Small intestine (tissue), 7 donors: Measurements from ENCODE around the gene CRYGN. TPM values are rescaled to one million over a fixed set of nuclear protein-coding genes. Genes with fewer than 3 reads are reported as not detected.
A peak's percentile ranks its signal among the peaks of the same experiment; 100 is the strongest.

Source experiments
- DNase-seq, 2 donors: peaks; one replicate each; pipeline versions ENCODE4 v3.0.0 to v3.0.0-alpha.2; 2013
- FAIRE-seq: peaks from 2 replicates; lab custom pipeline; 2012; peaks lifted over from hg19 to GRCh38; lab: Jason Lieb, UNC
- H3K27ac ChIP-seq, 3 donors: one replicate each; pipeline ENCODE4 v1.5.1; 2013; ENCODE audit warnings: low read length in 2 of 3, mild to moderate bottlenecking in 2 of 3, control low read depth in 1 of 3, inconsistent platforms in 1 of 3, low read depth in 1 of 3, moderate library complexity in 1 of 3
- H3K27me3 ChIP-seq, 3 donors: one replicate each; pipeline ENCODE4 v1.6.1; 2013; ENCODE audit warnings: low read length in 3 of 3, inconsistent platforms in 1 of 3; ENCODE audit not compliant: control insufficient read depth in 3 of 3, insufficient read depth in 3 of 3
- H3K36me3 ChIP-seq, 3 donors: one replicate each; pipeline ENCODE4 v1.6.1; 2013; ENCODE audit warnings: low read length in 3 of 3, inconsistent platforms in 1 of 3, low read depth in 1 of 3, mild to moderate bottlenecking in 1 of 3, moderate library complexity in 1 of 3; ENCODE audit not compliant: control insufficient read depth in 3 of 3, insufficient read depth in 2 of 3
- H3K4me1 ChIP-seq, 3 donors: one replicate each; pipeline ENCODE4 v1.6.1; 2013; ENCODE audit warnings: low read length in 2 of 3, inconsistent platforms in 1 of 3, low read depth in 1 of 3, mild to moderate bottlenecking in 1 of 3, moderate library complexity in 1 of 3; ENCODE audit not compliant: control insufficient read depth in 3 of 3, insufficient read depth in 2 of 3
- H3K4me3 ChIP-seq, 3 donors: one replicate each; pipeline ENCODE4 v1.5.1; 2013; ENCODE audit warnings: low read length in 3 of 3, control low read depth in 1 of 3, inconsistent platforms in 1 of 3, low read depth in 1 of 3, mild to moderate bottlenecking in 1 of 3, moderate library complexity in 1 of 3
- H3K9me3 ChIP-seq, 2 donors: one replicate each; pipeline ENCODE4 v1.6.1; 2013; ENCODE audit warnings: low read depth in 1 of 2, low read length in 1 of 2; ENCODE audit not compliant: control insufficient read depth in 2 of 2, insufficient read depth in 1 of 2
- WGBS, 3 donors: extraction: QIAGEN DNeasy Blood & Tissue Kit; methylation state at CpG; one replicate each; pipeline ENCODE4 v1.1.7; 2013; 5-methylcytosine and 5-hydroxymethylcytosine counted together
- polyA plus RNA-seq, 4 donors: library from polyadenylated mRNA; stranded (reverse) in 3 of 4; unstranded in 1 of 4; fragments of 200-250 nt in 3 of 4; fragments of 120-200 nt in 1 of 4; gene quantifications; one replicate each; pipeline versions ENCODE4 v1.2.1 to v1.2.3, GENCODE V29; 2013
- donor health status: healthy with polysubstance abuse.
- donor health status: control.
- donor health status: control.
- donor health status: Bipolar disorder and iron deficiency.
- donor health status: healthy.

Gene CRYGN
- polyA plus RNA-seq, 4 donors, result 0.06 to 0.07 TPM; not detected in 2

DNA sequence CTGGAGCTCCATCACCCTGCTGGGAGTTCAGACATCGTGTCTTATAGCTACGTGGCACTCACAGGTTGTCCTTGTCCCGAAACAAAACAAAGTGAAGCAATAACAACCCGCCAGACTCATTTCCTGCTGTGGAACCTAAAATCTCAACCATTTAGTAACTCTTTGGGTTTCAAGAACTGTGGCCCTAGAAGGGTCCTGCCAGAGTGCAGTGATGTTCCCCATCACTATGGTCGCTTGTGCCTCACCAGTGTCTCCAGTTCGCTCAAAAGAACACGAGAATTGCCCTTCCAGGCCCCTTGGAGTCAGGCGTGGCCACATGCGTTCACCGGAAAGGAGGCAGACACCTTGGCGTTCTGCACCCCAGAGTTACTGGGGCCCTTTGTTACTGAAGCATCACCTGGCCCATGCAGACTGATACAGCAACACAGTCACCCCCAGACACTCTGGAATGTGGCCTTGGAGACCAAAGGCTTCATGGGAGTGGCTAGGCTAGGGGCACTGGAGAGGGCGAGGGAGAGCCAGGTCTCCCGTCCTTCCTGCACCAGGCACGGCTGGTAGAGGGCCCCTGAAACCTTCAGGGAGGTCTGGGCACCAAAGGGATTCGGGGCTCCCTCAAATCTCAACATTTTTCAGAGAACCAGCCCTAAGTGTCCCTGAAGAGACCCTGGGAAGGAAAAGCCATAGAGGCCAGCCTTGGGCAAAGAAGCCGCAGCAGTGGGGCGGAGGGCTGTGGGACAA, 908 bp downstream of the CRYGN start:
- FAIRE-seq, result no peak
- H3K36me3 ChIP-seq, result no peaks in the 10 kb centered on the region
- H3K4me3 ChIP-seq, result no peak overlapping the region
- peaks cover 0 to 39% (median 11%) of the 10 kb centered on the region in 3 donors for H3K27me3 ChIP-seq
- no peak for DNase-seq
- 83 to 89% (median 87%) methylated on average over 17 of the region's 17 CpGs for WGBS, 3 donors
- no peaks in the 10 kb centered on the region for H3K9me3 ChIP-seq
- no peak overlapping the region for H3K27ac ChIP-seq
- H3K4me1 ChIP-seq, result peaks cover 0 to 2% (median 0%) of the 10 kb centered on the region in 3 donors

DNA sequence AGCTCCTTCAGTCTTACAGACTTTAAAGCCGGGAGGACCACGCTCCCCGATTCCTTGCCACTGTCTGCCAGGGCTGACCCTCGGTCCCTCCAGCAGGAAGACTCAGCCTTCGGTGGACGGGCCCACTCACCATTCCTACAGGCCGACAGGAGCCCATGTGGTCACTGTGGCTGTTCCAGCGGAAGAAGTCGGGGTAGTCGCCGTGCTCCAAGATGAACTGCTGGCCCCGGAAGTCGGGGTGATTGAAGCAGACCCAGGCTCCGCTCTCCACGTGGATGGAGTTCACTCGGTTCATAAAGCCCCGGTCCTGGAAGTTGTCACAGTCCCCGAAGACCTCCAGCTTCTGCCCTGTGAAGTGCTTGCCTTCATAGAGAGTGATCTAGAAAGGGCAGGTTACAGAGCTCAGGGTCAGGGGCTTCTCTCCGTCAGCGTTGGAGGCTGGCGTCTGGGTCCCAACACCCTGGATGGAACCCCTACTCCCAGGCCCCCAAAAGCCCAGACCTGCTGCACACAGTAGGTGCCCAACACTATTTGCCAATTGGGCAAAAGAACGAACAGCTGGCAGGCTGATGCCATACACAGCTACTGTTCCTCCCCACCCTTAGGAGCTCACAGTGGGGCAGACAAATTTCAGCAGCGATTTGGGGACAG, 1.9 kb downstream of the CRYGN start:
- FAIRE-seq (no peak), DNase-seq (no peak)
- Histone ChIP-seq H3K4me3 (no peak overlapping the region), H3K9me3 (no peaks in the 10 kb centered on the region), H3K27me3 (peaks cover 0 to 39% (median 11%) of the 10 kb centered on the region in 3 donors), H3K4me1 (peaks cover 0 to 2% (median 0%) of the 10 kb centered on the region in 3 donors), H3K27ac (no peak overlapping the region), H3K36me3 (no peaks in the 10 kb centered on the region)
- 85 to 92% (median 88%) methylated on average over 23 of the region's 23 CpGs for WGBS, 3 donors

DNA sequence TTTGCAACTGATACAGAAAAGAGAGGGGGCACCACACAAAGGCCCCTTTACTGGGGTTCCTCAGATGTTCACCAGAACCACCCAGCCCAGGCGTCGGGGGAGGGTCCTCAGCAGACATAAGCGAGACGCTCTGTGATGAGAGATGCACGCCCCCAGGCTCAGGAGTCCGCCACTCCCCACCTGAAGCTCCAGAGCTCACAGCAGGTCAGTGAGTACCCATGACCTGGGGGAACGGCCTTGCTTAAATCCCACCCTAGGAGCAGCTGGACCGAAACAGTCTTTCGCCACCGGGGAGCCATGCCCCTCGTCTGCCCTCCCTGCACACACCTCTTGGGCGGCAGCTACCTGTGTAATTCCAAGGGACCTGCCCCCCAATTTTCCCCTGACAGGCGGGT, 2.8 kb downstream of the CRYGN start:
- FAIRE-seq (no peak), DNase-seq (no peak)
- no peaks in the 10 kb centered on the region for H3K9me3 ChIP-seq
- H3K4me1 ChIP-seq, result peaks cover 0 to 2% (median 0%) of the 10 kb centered on the region in 3 donors
- H3K36me3 ChIP-seq, result no peaks in the 10 kb centered on the region
- H3K27me3 ChIP-seq, result peaks cover 0 to 34% (median 11%) of the 10 kb centered on the region in 3 donors
- H3K4me3 ChIP-seq, result no peak overlapping the region
- no peak overlapping the region for H3K27ac ChIP-seq
- 86 to 90% (median 87%) methylated on average over 13 of the region's 13 CpGs for WGBS, 3 donors

GRCh38 chr7:151436446-151437158, 3.3 kb downstream of the CRYGN start:
- Histone ChIP-seq H3K27me3 (peaks cover 0 to 31% (median 11%) of the 10 kb centered on the region in 3 donors), H3K9me3 (no peaks in the 10 kb centered on the region), H3K4me1 (peaks cover 0 to 2% (median 0%) of the 10 kb centered on the region in 3 donors), H3K4me3 (no peak overlapping the region), H3K27ac (peak overlapping the region in 1 of 3 donors; percentile 28), H3K36me3 (no peaks in the 10 kb centered on the region)
- DNase-seq (no peak), FAIRE-seq (no peak)
- WGBS, 3 donors, result 71 to 85% (median 81%) methylated on average over 9 of the region's 9 CpGs

- H3K4me3 ChIP-seq, result no peak overlapping the region
- DNase-seq (no peak), FAIRE-seq (no peak)
- H3K4me1 ChIP-seq, result peaks cover 0 to 1% (median 0%) of the 10 kb centered on the region in 3 donors
- no peak overlapping the region for H3K27ac ChIP-seq
- WGBS, 3 donors, result 89 to 92% (median 92%) methylated on average over 12 to 15 of the region's 15 CpGs
- peaks cover 0 to 27% (median 10%) of the 10 kb centered on the region in 3 donors for H3K27me3 ChIP-seq
- H3K36me3 ChIP-seq, result no peaks in the 10 kb centered on the region
- H3K9me3 ChIP-seq, result no peaks in the 10 kb centered on the region
Observed at GRCh38 chr7:151435971-151436370, 4.0 kb downstream of the CRYGN start.

GRCh38 chr7:151435103-151435916, 4.6 kb downstream of the CRYGN start:
- FAIRE-seq (no peak), DNase-seq (no peak)
- Histone ChIP-seq H3K27me3 (peaks cover 0 to 24% (median 6%) of the 10 kb centered on the region in 3 donors), H3K36me3 (no peaks in the 10 kb centered on the region), H3K4me1 (no peaks in the 10 kb centered on the region), H3K4me3 (no peak overlapping the region), H3K9me3 (no peaks in the 10 kb centered on the region), H3K27ac (no peak overlapping the region)
- 87 to 89% (median 87%) methylated on average over 18 to 20 of the region's 20 CpGs for WGBS, 3 donors

DNA sequence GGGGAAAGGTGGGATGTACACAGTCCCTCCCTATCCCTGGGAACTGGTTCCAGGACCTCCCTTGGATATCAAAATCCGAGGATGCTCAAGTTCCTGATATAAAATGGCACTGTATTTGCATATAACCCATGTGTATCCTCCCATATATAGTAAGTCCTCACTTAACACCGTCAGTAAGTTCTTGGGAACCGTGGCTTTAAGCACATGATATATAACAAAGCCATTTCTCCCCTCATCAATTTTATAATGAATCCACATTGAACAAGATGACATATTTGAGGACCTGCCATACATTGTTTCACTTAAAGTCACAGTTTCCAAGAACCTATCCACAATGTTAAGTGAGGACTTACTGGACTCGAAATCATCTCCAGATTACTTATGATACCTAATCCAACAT, 5.4 kb downstream of the CRYGN start:
- 79 to 84% (median 80%) methylated on average over 4 of the region's 4 CpGs for WGBS, 3 donors
- H3K4me3 ChIP-seq, result no peak overlapping the region
- no peak for DNase-seq
- H3K36me3 ChIP-seq, result no peaks in the 10 kb centered on the region
- H3K27ac ChIP-seq, result no peak overlapping the region
- H3K27me3 ChIP-seq, result peaks cover 0 to 16% (median 2%) of the 10 kb centered on the region in 3 donors
- H3K9me3 ChIP-seq, result no peaks in the 10 kb centered on the region
- no peaks in the 10 kb centered on the region for H3K4me1 ChIP-seq
- no peak for FAIRE-seq
